Fibroblast of skin of left quadriceps (primary cell): ENCODE measurements around the gene DOCK1.

Experiments
- DNase-seq, 2 experiments: peaks; one replicate each; pipeline ENCODE4 v3.0.0-alpha.2; 2013; ENCODE audit warnings: low read depth in 2 of 2

Gene DOCK1

GRCh38 chr10:127082651-127083050 lies 177.4 kb downstream of the DOCK1 start:
- DNase-seq: no peak

GRCh38 chr10:127085957-127086356 lies 180.7 kb downstream of the DOCK1 start:
- DNase-seq: no peak

GRCh38 chr10:127088908-127089307 lies 183.7 kb downstream of the DOCK1 start:
- no peak for DNase-seq

- DNase-seq: no peak
Observed at GRCh38 chr10:127089446-127089845, 184.2 kb downstream of the DOCK1 start.

GRCh38 chr10:127090138-127090537 lies 184.9 kb downstream of the DOCK1 start:
- DNase-seq: no peak

GRCh38 chr10:127091354-127091753 lies 186.1 kb downstream of the DOCK1 start:
- no peak for DNase-seq

GRCh38 chr10:127092916-127093315 lies 187.7 kb downstream of the DOCK1 start:
- DNase-seq: no peak

GRCh38 chr10:127094984-127095383 lies 189.8 kb downstream of the DOCK1 start:
- no peak for DNase-seq

GRCh38 chr10:127100983-127101615 lies 195.9 kb downstream of the DOCK1 start:
- DNase-seq: no peak

GRCh38 chr10:127102176-127102575 lies 196.9 kb downstream of the DOCK1 start:
- DNase-seq: no peak

GRCh38 chr10:127115100-127115499 lies 209.9 kb downstream of the DOCK1 start:
- DNase-seq: no peak

- peak; percentile 22 to 33 for DNase-seq
Observed at GRCh38 chr10:127117125-127117524, 211.9 kb downstream of the DOCK1 start.

- DNase-seq: no peak
Observed at GRCh38 chr10:127118034-127118433, 212.8 kb downstream of the DOCK1 start.

GRCh38 chr10:127119936-127120335 lies 214.7 kb downstream of the DOCK1 start:
- DNase-seq: no peak

- no peak for DNase-seq
Observed at GRCh38 chr10:127122831-127123230, 217.6 kb downstream of the DOCK1 start.

GRCh38 chr10:127123626-127124025 lies 218.4 kb downstream of the DOCK1 start:
- DNase-seq: no peak

GRCh38 chr10:127125331-127125730 lies 220.1 kb downstream of the DOCK1 start:
- DNase-seq: no peak

- no peak for DNase-seq
Observed at GRCh38 chr10:127127822-127128221, 222.6 kb downstream of the DOCK1 start.

- DNase-seq: no peak
Observed at GRCh38 chr10:127129104-127129503, 223.9 kb downstream of the DOCK1 start.

- no peak for DNase-seq
Observed at GRCh38 chr10:127132451-127132850, 227.2 kb downstream of the DOCK1 start.

GRCh38 chr10:127133225-127133624 lies 228.0 kb downstream of the DOCK1 start:
- DNase-seq: no peak

- DNase-seq: no peak
Observed at GRCh38 chr10:127133672-127134500, 228.7 kb downstream of the DOCK1 start.

- no peak for DNase-seq
Observed at GRCh38 chr10:127135844-127136577, 230.8 kb downstream of the DOCK1 start.
